HepG2 (cell line): ENCODE results near the gene CRYBB2. TPM values are rescaled to one million over a fixed set of nuclear protein-coding genes. Genes with fewer than 3 reads are reported as not detected.
A peak's percentile ranks its signal among the peaks of the same experiment; 100 is the strongest.

ENCODE experiments used
- ATAC-seq: fragments of 200-7000 bp; cut with Tn5 transposase; 3 replicates; pipeline ENCODE4 v1.9.1; 2020; ENCODE audit warnings: mild to moderate bottlenecking, moderate library complexity
- BruUV-seq: library from RNA; stranded (reverse); fragments of 400-500 nt; replicated peaks from 2 replicates; lab custom pipeline; 2021; lab: Mats Ljungman, UMichigan
- CTCF ChIA-PET: fragments of 300-600 bp; formaldehyde crosslinking; extraction: SDS; loops from one replicate; lab custom pipeline; 2021; ENCODE audit warnings: low total read pairs, inconsistent platforms, low intra/inter-chr PET ratio; lab: Yijun Ruan, JAX
- POLR2A ChIA-PET: fragments of 350-600 bp; sonication (Branson Sonifier 250); formaldehyde crosslinking; loops from one replicate; lab custom pipeline; 2020; ENCODE audit warnings: antibody characterized with exemption, inconsistent platforms; lab: Yijun Ruan, JAX
- DNase-seq: peaks from one replicate; pipeline ENCODE4 v3.0.0-alpha.2; 2015; ENCODE audit warnings: low spot score
- FAIRE-seq: peaks from 3 replicates; lab custom pipeline; 2011; peaks lifted over from hg19 to GRCh38; lab: Jason Lieb, UNC
- H2AFZ ChIP-seq: one replicate; pipeline ENCODE4 v1.6.1; 2011; ENCODE audit warnings: low read length, inconsistent platforms
- H3K27ac ChIP-seq: fragments of 300-600 bp; 3 replicates; pipeline ENCODE4 v1.8.0; 2011; ENCODE audit warnings: mixed run types, mild to moderate bottlenecking, mixed read lengths, low read length, inconsistent platforms; ENCODE audit not compliant: insufficient read depth; ENCODE audit errors: extremely low read length
- H3K27me3 ChIP-seq, 2 experiments: fragments of 200-600 bp in 1 of 2; 2 replicates in 1 of 2; 3 replicates in 1 of 2; pipeline versions ENCODE4 v1.6.0 to v1.8.0; 2011; ENCODE audit warnings: low read length in 2 of 2, mild to moderate bottlenecking in 2 of 2, moderate library complexity in 2 of 2, inconsistent platforms in 1 of 2; ENCODE audit not compliant: insufficient read depth in 2 of 2, control insufficient read depth in 1 of 2
- H3K36me3 ChIP-seq, 2 experiments: fragments of 200-600 bp in 1 of 2; replicated peaks in 1 of 2; 2 replicates in 1 of 2; 3 replicates in 1 of 2; pipeline versions ENCODE4 v1.5.1 to v1.8.0; 2011; ENCODE audit warnings: low read length in 2 of 2, inconsistent platforms in 1 of 2; ENCODE audit not compliant: insufficient read depth in 2 of 2, control insufficient read depth in 1 of 2
- H3K4me1 ChIP-seq: 2 replicates; pipeline ENCODE4 v1.5.1; 2012; ENCODE audit warnings: low read length, inconsistent platforms; ENCODE audit not compliant: insufficient read depth
- H3K4me2 ChIP-seq: 2 replicates; pipeline ENCODE4 v1.6.0; 2011; ENCODE audit warnings: low read depth, low read length, inconsistent platforms
- H3K4me3 ChIP-seq, 3 experiments: fragments of 200-600 bp in 1 of 3; sonication (generic), shearing (Covaris generic) in 1 of 3; replicated peaks in 1 of 3; 2 replicates each; pipeline ENCODE4 v1.5.1; 2011 to 2016; ENCODE audit warnings: low read length in 3 of 3, inconsistent platforms in 2 of 3, low read depth in 2 of 3, mild to moderate bottlenecking in 2 of 3, control low read depth in 1 of 3, mixed read lengths in 1 of 3; ENCODE audit not compliant: insufficient read depth in 1 of 3
- H3K79me2 ChIP-seq: one replicate; pipeline ENCODE4 v1.6.1; 2011; ENCODE audit warnings: low read length, inconsistent platforms; ENCODE audit not compliant: insufficient read depth
- H3K9ac ChIP-seq: 2 replicates; pipeline ENCODE4 v1.6.0; 2011; ENCODE audit warnings: mild to moderate bottlenecking, low read depth, low read length, inconsistent platforms; ENCODE audit not compliant: insufficient read depth
- H3K9me3 ChIP-seq: 2 replicates; pipeline ENCODE4 v1.5.1; 2012; ENCODE audit warnings: mild to moderate bottlenecking, low read length
- H4K20me1 ChIP-seq: 2 replicates; pipeline ENCODE4 v1.6.0; 2011; ENCODE audit warnings: inconsistent platforms, mild to moderate bottlenecking, low read length, moderate library complexity; ENCODE audit not compliant: insufficient read depth
- FOXP1 ChIP-seq, 2 experiments: fragments of 450-650 bp in 1 of 2; IDR thresholded peaks; 2 replicates each; pipeline ENCODE4 v1.6.1; 2017 to 2018; ENCODE audit warnings: antibody characterized with exemption in 1 of 2
- KDM5B ChIP-seq: sonication (generic); formaldehyde crosslinking; IDR thresholded peaks from 2 replicates; pipeline ENCODE4 v1.4.0; 2020; ENCODE audit warnings: missing genetic modification reagents, mild to moderate bottlenecking, borderline replicate concordance
- NBN ChIP-seq: fragments of 450-650 bp; conservative IDR thresholded peaks from 2 replicates; pipeline ENCODE4 v1.6.1; 2017
- NCOR1 ChIP-seq: fragments of 200-600 bp; sonication (generic); IDR thresholded peaks from 2 replicates; pipeline ENCODE4 v1.7.0; 2017; ENCODE audit warnings: antibody characterized with exemption, low read length, borderline replicate concordance
- REL ChIP-seq: sonication (generic); formaldehyde crosslinking; conservative IDR thresholded peaks from 2 replicates; pipeline ENCODE4 v1.8.0; 2022; ENCODE audit warnings: mild to moderate bottlenecking, missing genetic modification reagents, moderate library complexity
- SIX1 ChIP-seq: sonication (generic); formaldehyde crosslinking; IDR thresholded peaks from 2 replicates; pipeline ENCODE4 v1.4.0; 2020; ENCODE audit warnings: missing genetic modification reagents, borderline replicate concordance
- SMARCC2 ChIP-seq: fragments of 450-650 bp; IDR thresholded peaks from 2 replicates; pipeline ENCODE4 v1.6.1; 2017; ENCODE audit warnings: antibody characterized with exemption, mild to moderate bottlenecking
- STAG1 ChIP-seq: sonication (generic); formaldehyde crosslinking; IDR thresholded peaks from 2 replicates; pipeline ENCODE4 v1.4.0; 2020; ENCODE audit warnings: missing genetic modification reagents
- ZFX ChIP-seq: sonication (generic); formaldehyde crosslinking; IDR thresholded peaks from 2 replicates; pipeline ENCODE4 v1.4.0; 2020; ENCODE audit warnings: mild to moderate bottlenecking, low read depth, missing genetic modification reagents, moderate library complexity
- ZMYM4 ChIP-seq: sonication (generic); formaldehyde crosslinking; IDR thresholded peaks from 2 replicates; pipeline ENCODE4 v1.8.1; 2023; ENCODE audit warnings: mild to moderate bottlenecking, missing genetic modification reagents
- ZNF235 ChIP-seq: sonication (generic); formaldehyde crosslinking; IDR thresholded peaks from 2 replicates; pipeline ENCODE4 v1.8.1; 2023; ENCODE audit warnings: mild to moderate bottlenecking, missing genetic modification reagents, borderline replicate concordance
- ZNF296 ChIP-seq: sonication (generic); formaldehyde crosslinking; conservative IDR thresholded peaks from 2 replicates; pipeline ENCODE4 v1.5.0; 2020; ENCODE audit warnings: mild to moderate bottlenecking, missing genetic modification reagents
- ZNF3 ChIP-seq: IDR thresholded peaks from 2 replicates; pipeline ENCODE4 v1.7.0; 2017; ENCODE audit warnings: inconsistent platforms
- ZNF335 ChIP-seq: sonication (generic); formaldehyde crosslinking; IDR thresholded peaks from 2 replicates; pipeline ENCODE4 v1.4.0; 2020; ENCODE audit warnings: missing genetic modification reagents
- ZNF577 ChIP-seq: sonication (generic); formaldehyde crosslinking; IDR thresholded peaks from 2 replicates; pipeline ENCODE4 v1.4.0; 2020; ENCODE audit warnings: mild to moderate bottlenecking, low read depth, missing genetic modification reagents, borderline replicate concordance
- ZSCAN25 ChIP-seq: sonication (generic); formaldehyde crosslinking; IDR thresholded peaks from 2 replicates; pipeline ENCODE4 v1.8.0; 2022; ENCODE audit warnings: mild to moderate bottlenecking, missing genetic modification reagents
- WGBS: methylation state at CpG from one replicate; pipeline ENCODE4 v1.1.6; 2017; ENCODE audit warnings: low lambda C conversion rate; 5-methylcytosine and 5-hydroxymethylcytosine counted together
- in situ Hi-C: cut with HindIII; loops from 2 replicates; pipeline ENCODE4 v1.10.0; 2017; ENCODE audit warnings: low pct_unique_long_range_greater_than_20kb; ENCODE audit not compliant: extremely low pct_ligation_motif_present
- intact Hi-C: fragments of 100-400 bp; cut with micrococcal nuclease; formaldehyde crosslinking; loops from one replicate; pipeline ENCODE4 v1.10.0; 2022; ENCODE audit not compliant: unreplicated experiment
- polyA plus RNA-seq, 8 experiments: library from polyadenylated mRNA; depleted of rRNA in 3 of 8; stranded (reverse) in 7 of 8; unstranded in 1 of 8; fragments of >200 nt; fragmentation: Illumina TruSeq in 4 of 8; extraction: Trizol in 4 of 8; gene quantifications; 2 replicates each; pipeline versions ENCODE4 v1.2.1 to v1.2.3, GENCODE V29; 2011 to 2016; ENCODE audit warnings: low read depth in 4 of 8, missing spikeins in 1 of 8, mixed read lengths in 1 of 8; ENCODE audit not compliant: insufficient read depth in 1 of 8
- total RNA-seq, 5 experiments: library from RNA; depleted of rRNA; stranded (reverse); fragments of >200 nt; fragmentation: Illumina TruSeq; extraction: Trizol; gene quantifications; 2 replicates each; pipeline ENCODE4 v1.2.3, GENCODE V29; 2016; ENCODE audit warnings: low read depth in 1 of 5
- TF ChIP-seq, protein P1 (sequence below): sonication (generic); formaldehyde crosslinking; IDR thresholded peaks from 2 replicates; pipeline ENCODE4 v1.4.0; 2020; ENCODE audit warnings: missing genetic modification reagents
- TF ChIP-seq, protein P2 (sequence below): sonication (generic); formaldehyde crosslinking; IDR thresholded peaks from 2 replicates; pipeline ENCODE4 v1.4.0; 2020; ENCODE audit warnings: missing genetic modification reagents
- TF ChIP-seq, protein P3 (sequence below), 2 experiments: IDR thresholded peaks; 2 replicates each; pipeline ENCODE4 v1.6.1; 2011 to 2012; ENCODE audit warnings: low read length in 2 of 2, borderline replicate concordance in 1 of 2, low read depth in 1 of 2, mild to moderate bottlenecking in 1 of 2, moderate library complexity in 1 of 2

CRYBB2 gene
- total and polyA plus RNA-seq, 2 of the 13 experiments (the other 11 are each of a cell fraction or from before 2014, with no cell fraction given) = 0.11 to 0.18 TPM

DNA sequence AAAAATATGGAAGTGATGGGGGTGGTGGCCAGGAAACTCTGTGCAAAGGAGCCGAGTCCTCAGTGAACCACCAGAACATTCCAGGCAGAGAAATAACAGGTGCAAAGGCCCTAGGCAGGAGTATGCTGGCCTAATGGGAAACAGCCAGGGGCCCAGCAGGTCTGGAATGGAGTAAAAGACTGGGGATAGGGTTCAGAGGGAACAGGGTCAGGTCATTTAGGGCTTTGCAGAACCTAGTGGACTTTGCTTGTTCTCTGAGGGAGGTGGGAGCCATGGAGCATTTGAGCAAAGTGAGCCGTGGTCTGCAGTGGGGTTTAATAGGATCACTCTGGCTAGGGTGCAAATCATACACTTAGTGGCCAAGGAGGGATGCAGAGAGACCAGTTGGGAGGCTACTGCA, 11.1 kb upstream of the CRYBB2 start (continued):
- TF ChIP-seq, protein P1, sequence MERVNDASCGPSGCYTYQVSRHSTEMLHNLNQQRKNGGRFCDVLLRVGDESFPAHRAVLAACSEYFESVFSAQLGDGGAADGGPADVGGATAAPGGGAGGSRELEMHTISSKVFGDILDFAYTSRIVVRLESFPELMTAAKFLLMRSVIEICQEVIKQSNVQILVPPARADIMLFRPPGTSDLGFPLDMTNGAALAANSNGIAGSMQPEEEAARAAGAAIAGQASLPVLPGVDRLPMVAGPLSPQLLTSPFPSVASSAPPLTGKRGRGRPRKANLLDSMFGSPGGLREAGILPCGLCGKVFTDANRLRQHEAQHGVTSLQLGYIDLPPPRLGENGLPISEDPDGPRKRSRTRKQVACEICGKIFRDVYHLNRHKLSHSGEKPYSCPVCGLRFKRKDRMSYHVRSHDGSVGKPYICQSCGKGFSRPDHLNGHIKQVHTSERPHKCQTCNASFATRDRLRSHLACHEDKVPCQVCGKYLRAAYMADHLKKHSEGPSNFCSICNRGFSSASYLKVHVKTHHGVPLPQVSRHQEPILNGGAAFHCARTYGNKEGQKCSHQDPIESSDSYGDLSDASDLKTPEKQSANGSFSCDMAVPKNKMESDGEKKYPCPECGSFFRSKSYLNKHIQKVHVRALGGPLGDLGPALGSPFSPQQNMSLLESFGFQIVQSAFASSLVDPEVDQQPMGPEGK (CRISPR knock-in tag) = no peak
- no peak for TF ChIP-seq ZNF335 (CRISPR knock-in tag)
- TF ChIP-seq ZFX (CRISPR knock-in tag) = no peak
- TF ChIP-seq, protein P2, sequence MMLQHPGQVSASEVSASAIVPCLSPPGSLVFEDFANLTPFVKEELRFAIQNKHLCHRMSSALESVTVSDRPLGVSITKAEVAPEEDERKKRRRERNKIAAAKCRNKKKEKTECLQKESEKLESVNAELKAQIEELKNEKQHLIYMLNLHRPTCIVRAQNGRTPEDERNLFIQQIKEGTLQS (CRISPR knock-in tag) = no peak
- no peak for TF ChIP-seq ZMYM4 (CRISPR knock-in tag)
- TF ChIP-seq ZNF296 (CRISPR knock-in tag) = no peak
- TF ChIP-seq ZNF235 (CRISPR knock-in tag) = no peak
- no peak for TF ChIP-seq ZNF3
- TF ChIP-seq NBN = no peak
- TF ChIP-seq SIX1 (CRISPR knock-in tag) = no peak

DNA sequence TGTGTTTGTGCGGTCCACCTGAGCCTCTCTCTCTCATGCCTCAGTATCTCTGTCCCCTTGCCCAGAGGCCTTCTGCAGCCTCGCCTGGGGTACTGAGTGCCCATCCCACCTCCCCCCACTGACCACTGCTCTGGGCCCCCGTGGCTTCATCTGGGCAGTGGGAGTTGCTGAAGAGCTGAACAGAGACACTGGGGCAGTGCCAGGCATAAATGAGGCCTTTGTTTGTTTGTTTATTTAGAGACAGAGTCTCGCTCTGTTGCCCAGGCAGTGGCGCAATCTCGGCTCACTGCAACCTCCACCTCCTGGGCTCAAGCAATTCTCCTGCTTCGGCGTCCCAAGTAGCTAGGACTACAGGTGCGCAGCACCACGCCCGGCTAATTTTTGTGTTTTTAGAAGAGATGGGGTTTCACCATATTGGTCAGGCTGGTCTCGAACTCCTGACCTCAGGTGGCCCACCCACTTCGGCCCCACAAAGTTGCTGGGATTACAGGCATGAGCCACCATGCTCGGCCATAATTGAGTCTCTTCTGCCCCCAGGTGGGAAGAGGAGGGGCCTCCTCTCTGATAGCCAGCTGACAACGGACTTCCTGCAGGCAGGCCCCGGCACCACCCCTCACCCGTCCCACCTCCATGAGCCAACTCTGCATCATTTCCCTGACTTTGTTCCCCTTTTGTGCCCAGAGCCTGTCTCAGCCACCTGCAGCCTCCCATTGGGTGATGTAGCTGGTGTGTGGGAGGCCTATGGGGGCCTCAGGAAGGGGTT, 10.5 kb upstream of the CRYBB2 start:
- H3K4me2 ChIP-seq = peak overlapping the region; percentile 24
- CTCF ChIA-PET = no interaction called here
- in situ Hi-C loops (no loop called here), intact Hi-C loops (no loop called here)
- H2AFZ ChIP-seq = no peak overlapping the region
- ATAC-seq = peak; percentile 49
- WGBS = 43% methylated on average over 12 of the region's 17 CpGs
- H3K36me3 ChIP-seq = no peaks in the 10 kb centered on the region
- H3K9me3 ChIP-seq = no peaks in the 10 kb centered on the region
- no peaks in the 10 kb centered on the region for H3K27me3 ChIP-seq
- no peaks in the 10 kb centered on the region for H4K20me1 ChIP-seq
- no peak for FAIRE-seq
- no peak overlapping the region for H3K27ac ChIP-seq
- no TSS peak for BruUV-seq
- POLR2A ChIA-PET = no interaction called here
- H3K79me2 ChIP-seq = no peaks in the 10 kb centered on the region
- no peak for DNase-seq
- H3K4me1 ChIP-seq = peaks cover 15% of the 10 kb centered on the region
- no peak overlapping the region for H3K4me3 ChIP-seq
- H3K9ac ChIP-seq = no peak overlapping the region
- TF ChIP-seq ZSCAN25 (CRISPR knock-in tag) (no peak), FOXP1 (IDR thresholded peaks at IDR 0.05) (no peak), FOXP1 (CRISPR knock-in tag; IDR thresholded peaks at IDR 0.05) (0 out of 2 replicates have a peak, but pooled peaks have one; percentile 5), SMARCC2 (no peak), KDM5B (CRISPR knock-in tag) (peak; percentile 12; the same call in 1 of the 2 replicates), REL (no peak), STAG1 (CRISPR knock-in tag) (peak; percentile 47), NCOR1 (no peak), ZNF577 (CRISPR knock-in tag) (no peak)
- TF ChIP-seq, protein P3, sequence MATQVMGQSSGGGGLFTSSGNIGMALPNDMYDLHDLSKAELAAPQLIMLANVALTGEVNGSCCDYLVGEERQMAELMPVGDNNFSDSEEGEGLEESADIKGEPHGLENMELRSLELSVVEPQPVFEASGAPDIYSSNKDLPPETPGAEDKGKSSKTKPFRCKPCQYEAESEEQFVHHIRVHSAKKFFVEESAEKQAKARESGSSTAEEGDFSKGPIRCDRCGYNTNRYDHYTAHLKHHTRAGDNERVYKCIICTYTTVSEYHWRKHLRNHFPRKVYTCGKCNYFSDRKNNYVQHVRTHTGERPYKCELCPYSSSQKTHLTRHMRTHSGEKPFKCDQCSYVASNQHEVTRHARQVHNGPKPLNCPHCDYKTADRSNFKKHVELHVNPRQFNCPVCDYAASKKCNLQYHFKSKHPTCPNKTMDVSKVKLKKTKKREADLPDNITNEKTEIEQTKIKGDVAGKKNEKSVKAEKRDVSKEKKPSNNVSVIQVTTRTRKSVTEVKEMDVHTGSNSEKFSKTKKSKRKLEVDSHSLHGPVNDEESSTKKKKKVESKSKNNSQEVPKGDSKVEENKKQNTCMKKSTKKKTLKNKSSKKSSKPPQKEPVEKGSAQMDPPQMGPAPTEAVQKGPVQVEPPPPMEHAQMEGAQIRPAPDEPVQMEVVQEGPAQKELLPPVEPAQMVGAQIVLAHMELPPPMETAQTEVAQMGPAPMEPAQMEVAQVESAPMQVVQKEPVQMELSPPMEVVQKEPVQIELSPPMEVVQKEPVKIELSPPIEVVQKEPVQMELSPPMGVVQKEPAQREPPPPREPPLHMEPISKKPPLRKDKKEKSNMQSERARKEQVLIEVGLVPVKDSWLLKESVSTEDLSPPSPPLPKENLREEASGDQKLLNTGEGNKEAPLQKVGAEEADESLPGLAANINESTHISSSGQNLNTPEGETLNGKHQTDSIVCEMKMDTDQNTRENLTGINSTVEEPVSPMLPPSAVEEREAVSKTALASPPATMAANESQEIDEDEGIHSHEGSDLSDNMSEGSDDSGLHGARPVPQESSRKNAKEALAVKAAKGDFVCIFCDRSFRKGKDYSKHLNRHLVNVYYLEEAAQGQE (IDR thresholded peaks at IDR 0.05; ENCODE audit: borderline replicate concordance in 1 of 2, low read depth in 1 of 2, low read length in 2 of 2) = no peak
